Activated naive CD4-positive, alpha-beta T cell treated with anti-CD3 and anti-CD28 coated beads, Interleukin-2, amount 50 U/mL, for 16 hours (primary cell): ENCODE results near the gene CASTOR1.
A peak's percentile ranks its signal among the peaks of the same experiment; 100 is the strongest.

Experiments
- DNase-seq: peaks from one replicate; pipeline ENCODE4 v3.0.0-alpha.2; 2020

Gene CASTOR1

DNA sequence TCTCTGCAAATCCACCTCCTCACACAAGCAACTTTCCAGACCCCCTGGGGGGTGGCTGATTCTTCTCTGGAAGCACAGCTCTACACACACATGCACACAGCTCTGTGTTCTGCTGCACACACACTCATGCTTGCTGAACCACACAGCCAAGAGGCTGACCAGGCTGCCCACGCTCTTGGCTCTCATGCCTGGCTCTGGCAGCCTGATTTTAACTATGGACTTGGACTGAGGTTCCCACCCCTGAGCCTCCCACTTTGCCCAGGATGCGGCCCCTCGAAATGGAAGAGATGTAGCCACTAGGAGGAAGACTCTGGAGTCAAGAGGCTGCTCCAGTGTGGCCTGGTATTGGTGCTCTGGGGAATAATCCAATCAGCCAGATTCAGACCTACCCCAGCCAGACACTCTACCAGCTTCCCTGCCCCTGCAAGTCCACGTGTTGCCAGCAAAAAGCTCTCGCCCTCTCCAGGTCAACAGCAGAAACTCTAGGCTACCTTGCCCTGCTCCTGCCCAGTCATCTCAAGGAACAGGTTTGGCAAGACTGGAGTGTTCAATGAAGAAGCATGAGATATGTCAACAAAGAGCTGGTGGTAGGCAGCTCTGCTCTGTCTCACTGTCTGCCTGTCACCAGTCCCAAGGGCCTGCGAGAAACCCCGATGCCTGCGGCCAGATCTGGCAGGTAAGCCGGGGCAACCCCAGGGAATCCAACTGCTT lies 8.8 kb upstream of the CASTOR1 start:
- no peak for DNase-seq

DNA sequence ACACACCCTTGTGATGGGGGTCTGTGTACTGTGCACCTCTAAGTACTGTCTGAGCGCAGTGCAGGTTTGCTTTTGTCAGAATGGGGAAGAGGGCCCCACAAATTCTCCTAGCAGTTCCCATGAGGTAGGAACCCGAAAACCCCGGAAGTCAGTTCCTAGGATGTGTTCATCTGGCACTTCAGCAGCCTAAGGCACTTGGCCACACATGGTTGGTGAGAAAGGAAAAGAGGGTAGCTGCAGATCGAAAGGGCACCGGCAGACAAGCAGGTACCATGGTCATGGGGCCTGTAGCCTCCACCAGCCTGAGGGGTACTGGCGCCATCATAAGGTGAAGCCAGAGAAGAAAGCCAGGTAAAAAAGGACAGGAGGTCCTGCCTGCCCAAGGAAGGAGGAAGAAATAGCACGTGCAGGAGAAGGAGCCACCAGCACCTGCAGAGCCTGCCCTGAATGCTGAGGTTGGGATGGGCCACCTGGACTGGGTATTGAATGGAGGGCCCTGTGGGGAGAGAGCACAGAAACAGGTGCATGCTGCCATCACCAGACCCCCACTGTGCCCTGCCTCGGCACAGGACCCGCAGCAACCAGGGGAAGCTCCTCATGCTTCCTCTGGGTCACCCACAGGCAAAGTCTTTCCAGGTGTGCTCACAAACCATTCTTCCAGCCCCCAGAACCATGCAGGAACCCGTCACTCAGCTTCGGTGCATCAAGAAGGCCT lies 8.1 kb upstream of the CASTOR1 start:
- DNase-seq, result no peak

DNA sequence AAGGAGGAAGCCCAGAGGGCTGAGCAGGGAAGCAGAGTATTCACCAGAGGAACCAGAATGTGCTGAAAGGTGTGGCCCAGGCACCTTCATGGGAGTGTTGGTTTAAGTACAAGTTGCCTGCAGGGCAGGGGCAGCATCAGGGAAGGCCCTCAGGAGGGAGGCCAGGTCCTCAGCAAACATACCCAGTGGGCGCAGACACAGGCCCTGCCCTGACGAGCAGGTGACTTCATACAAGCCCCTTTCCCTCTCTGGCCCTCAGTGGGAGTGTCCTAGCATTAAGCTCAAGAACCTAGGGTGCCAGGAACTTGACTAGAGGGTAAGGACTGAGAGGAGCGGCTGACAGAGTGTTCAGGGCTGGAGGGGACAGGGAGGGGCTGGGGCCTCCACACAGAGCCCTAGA lies 7.5 kb upstream of the CASTOR1 start:
- no peak for DNase-seq

DNA sequence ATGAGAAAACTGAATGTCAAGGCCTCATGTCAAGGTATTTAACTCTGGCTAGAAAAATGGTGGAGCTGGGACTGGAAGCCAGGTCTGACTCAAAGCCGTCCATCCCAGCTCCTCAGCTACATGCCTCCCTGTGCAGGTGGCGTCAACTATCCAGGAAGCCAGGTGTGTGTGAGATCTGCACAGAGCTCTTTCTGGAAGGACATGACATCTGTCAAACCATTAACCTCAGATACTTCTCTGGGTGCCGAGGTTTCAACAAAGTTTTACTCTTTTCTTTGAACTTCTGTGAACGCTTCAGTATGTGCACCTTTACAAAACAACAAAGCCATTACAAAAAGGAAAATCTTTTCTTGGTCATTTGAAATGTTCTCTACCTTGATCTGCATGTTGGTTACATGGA lies 7.0 kb upstream of the CASTOR1 start:
- no peak for DNase-seq

DNA sequence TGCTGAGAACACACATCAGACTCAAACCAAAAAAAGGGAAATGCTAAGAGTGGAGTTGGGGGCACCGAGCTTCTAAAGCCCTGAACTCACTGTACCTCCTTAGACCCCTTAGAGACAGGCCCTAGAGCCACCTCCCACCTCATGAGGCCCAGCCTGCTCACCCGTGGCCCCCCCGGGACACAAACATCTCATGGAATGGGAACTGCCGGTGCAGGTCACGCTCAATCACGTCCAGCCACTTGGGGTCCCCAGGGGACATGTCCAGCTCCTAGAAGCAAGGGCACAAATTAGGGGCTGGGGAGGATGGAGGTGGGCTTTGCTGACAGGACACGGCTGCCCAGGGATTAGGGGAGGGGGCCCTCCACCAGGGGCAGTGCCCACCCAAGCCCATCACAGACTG lies 6.3 kb upstream of the CASTOR1 start:
- no peak for DNase-seq

DNA sequence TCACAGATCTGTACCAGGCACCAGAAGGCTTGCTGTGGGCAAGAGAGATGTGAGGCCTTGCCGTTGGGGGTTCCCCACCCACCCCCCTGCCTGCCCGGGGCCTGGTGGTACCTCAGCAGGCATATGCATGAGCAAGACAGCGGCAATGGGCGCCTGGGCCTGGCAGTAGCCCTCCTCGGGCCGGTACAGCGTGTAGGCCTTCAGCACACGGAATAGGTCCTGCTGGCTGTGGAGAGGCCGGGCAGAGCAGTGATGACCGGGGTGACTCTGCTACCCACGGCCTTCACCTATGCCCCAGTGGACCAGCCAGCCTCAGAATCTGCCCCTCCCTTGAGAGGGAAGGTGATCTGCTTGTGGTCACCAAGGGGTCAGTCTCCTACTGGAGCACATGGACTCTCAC lies 5.5 kb upstream of the CASTOR1 start:
- no peak for DNase-seq

DNA sequence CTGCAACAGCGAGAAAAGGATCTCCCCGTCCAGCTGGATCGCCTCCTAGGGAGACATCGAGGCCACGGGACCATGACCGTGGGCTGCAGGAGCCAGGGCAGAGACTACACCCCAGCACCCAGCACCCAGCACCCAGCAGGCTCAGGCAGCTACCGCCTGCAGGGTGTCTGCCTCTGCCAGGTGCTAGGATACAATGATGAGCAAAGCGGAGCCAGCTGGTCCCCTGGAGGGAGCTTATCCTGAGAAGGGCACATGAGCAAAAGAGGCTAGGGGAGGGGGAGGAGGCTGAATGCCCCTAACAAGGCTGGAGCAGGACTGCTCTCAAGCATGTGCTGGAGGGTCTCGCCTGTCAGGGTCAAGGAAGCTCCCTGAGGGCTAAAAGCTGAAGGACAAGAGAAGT lies 4.8 kb upstream of the CASTOR1 start:
- no peak for DNase-seq

DNA sequence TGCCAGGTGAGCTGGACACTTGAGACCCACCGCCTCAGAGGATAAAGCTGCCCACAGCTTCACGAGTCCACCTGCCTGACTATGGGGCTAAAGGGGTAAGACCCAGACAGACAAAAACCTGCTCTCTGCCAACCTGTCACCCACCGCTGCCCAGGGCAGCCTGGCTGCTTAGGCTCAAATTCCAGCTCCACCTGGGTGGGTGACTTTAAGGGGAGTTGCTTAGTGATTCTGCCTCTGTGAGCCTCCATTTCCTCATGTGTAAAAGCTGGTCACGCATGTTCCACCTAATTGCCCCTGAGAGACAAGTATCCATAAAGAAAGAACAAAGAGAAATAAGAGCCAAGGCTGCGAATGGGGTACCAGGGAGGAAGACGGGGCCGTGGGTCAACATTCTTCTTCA lies 3.7 kb upstream of the CASTOR1 start:
- DNase-seq, result no peak

DNA sequence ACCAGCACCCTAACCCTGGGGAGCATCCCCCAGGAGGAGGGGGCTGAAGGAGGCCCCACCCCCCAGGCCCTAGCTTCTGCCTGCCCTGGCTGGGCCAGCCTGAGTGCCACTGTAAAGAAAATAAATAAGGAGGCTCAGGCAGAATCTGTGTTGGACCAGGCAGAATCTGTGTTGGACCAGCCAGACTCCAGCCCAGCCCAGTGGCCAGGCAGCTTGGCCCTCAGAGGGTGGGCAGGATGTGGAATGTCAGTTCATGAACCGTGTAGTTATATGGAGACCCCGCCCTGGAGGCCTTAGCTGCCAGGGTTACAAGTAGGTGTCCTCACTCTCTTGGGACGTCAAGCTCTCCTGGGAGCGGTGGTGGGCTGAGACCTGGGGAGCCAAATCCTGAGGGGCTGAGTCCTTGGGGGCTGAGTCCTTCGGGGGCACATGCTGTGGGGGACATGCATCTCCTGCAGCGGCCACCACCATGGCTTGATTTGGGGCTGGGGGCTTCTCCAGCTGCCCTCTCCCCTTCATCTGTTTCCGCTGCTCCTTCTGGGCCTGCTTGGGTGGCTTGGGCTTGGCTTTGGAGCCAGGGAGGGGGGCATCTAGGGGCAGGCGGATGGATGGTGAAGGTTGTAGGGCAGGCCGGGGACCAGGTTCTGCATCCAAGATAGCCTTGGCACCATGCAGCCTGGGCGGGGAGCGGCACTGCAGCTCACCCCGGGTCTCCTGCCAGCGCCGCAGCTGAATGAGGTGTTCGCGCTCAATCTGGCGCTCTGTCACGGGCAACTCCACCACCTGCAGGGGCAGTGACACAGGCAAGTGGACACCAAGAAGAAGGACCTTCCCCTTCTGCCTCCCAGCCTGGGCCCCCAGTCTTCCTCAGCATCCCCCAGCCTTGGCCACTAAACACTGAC lies 3.0 kb upstream of the CASTOR1 start:
- no peak for DNase-seq

DNA sequence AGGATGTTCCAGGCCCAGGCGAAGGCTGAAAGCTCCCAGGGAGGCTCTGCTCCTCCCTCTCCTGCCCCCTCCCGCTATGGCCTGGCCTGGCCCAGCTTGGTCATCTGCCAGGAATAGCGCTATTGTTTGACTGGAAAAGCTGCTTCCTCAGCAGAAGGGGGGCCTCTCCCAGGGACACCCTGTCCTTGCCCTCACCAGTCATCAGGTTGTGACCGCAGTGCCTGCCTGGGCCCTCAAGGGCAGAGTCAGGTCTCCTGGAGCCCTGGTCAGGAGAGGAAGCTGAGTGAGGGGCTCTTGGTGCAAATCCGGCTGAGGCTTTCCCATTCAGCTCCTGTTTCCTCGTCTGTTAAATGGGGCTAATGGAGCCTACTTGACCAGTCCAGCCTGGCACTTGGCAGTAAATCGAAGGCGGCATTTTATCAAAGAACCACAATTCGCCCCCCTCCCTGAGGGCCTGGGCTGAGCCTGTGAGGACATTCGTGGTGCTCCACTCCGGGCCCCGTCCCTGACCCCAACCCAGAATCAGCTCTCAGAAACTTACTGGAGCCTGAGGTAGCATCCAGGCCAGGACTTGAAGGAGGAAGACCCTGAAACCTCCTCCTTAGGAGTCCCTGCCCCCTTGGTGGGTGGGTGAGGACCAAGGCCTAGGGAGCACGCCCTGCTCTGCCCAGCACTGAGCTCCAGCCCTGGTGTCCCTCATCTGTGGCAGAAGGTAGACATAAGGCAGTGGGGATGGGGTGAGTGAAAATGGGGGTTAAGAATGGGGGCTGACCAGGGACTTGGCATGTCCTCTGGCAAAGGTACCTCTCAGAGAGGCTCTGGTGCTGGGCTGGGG lies 2.0 kb upstream of the CASTOR1 start:
- DNase-seq, result no peak

DNA sequence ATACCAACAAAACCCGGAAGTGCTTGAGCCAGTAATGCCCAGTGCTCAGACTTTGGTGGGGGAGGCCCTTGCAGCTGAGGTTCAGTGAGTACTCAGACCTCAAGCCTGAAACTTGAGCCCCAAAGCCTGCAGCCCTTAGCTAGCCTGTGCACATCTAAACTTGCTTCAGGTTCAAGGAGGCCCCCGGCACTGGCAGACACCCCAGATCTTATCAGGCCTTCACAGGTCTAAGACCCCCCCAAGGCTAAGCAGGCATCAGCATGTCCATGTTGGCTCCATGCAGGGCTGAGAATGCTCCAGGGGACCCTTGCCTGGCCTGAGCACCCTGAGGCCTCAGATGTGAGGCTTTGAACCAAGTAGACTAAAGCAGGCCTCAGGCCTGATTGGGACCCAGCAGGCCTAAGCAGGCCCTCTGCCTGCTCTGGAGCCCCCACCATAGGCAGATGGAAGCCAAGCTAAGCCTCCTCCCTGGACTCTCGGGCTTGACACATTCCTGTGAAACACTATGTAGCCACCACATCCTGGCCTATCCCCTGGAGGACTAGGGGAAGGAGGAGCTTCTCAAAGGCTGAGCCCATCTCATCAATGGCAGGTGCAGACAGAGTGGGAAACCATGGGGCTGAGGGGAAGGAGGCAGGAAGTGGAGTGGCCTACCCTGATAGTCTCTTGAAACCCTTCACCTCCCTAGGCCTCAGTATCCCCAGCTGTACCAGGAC lies 1.2 kb upstream of the CASTOR1 start:
- no peak for DNase-seq

DNA sequence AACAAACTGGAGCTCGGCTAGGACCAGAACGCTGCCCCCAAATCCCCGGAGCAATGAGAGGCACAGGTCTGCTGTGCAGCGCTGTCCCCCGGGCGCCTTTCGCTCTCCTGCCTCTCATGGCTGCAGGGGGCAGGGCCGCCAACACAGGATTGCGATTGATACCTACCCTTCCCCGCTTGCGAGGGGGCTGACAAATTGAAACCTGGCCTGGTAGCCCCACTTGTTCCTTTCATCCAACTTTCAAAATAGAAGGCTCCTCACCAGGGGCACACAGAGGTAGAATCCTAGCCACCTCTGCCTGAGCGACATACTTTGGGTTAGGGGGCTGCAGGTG lies 642 bp upstream of the CASTOR1 start:
- DNase-seq, result no peak

DNA sequence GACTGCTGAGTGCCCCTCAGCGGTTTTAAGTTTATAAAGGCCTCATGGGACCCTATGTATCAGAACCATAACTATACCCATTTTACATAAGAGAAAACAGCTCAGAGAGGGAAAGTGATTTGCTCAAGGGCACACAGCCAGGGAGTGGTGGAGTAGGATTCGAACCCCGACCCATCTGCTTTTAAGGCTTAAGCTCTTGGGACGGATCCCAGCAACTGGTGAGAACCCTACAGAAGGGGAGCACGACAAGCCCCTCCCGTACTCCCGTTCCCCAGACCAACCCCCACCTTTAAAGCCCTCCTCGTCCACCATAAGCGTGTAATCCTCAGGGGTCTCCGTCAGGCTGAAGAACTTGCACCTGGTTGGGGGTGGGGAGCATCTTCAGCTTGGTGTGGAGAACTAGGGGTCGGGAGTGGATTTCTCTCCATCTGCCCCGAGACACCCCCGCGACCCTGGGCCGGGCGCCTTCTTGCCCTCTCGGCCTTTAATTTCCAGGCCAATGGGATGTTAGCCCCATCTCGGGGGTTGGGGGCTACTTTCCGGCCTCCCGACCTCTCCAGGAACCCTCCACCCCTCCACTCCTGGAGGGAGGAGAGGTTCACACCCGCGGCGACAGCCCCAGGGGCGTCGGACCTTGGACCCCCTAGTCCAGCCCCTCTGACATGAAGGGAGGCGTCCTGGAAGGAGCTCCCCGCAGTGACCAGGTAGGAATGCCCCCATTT lies 725 bp downstream of the CASTOR1 start:
- DNase-seq, result no peak

DNA sequence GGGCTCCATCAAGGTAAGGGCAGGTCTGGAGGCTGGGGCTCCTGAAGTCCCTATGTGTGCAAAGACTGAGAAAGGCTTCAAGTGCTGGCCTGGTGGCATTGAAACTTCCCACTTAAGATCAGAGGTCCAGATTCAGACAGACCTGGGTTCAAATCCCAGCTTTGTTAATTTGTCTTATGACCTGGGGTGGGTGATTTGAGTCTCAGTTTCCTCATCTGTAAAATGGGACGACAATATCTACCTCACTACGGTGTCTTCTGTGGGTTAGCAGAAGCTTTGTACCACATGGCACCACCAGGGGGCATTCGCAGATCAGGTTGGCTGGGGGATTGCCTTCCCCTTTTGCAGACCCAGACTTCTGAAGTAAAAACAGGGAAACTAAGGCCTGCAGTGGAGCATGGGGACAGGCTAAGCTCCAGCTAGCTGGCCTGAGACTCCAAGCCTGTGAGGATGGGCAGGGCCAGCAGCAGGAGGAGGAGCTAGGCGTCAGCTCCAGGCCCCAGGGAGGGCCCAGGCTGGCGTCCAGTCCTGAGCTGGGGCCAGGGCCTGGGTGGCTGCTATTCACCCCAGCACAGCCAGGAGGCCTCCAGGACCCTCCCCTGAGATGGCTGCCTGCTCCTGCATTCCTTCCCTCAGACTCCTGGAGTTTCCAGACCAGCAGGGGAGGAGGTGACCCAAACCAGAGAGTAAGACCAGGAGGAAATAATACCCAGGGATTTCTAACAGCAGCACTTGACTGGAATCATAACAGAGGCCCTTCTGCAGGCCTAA lies 1.5 kb downstream of the CASTOR1 start:
- peak; percentile 91 for DNase-seq

DNA sequence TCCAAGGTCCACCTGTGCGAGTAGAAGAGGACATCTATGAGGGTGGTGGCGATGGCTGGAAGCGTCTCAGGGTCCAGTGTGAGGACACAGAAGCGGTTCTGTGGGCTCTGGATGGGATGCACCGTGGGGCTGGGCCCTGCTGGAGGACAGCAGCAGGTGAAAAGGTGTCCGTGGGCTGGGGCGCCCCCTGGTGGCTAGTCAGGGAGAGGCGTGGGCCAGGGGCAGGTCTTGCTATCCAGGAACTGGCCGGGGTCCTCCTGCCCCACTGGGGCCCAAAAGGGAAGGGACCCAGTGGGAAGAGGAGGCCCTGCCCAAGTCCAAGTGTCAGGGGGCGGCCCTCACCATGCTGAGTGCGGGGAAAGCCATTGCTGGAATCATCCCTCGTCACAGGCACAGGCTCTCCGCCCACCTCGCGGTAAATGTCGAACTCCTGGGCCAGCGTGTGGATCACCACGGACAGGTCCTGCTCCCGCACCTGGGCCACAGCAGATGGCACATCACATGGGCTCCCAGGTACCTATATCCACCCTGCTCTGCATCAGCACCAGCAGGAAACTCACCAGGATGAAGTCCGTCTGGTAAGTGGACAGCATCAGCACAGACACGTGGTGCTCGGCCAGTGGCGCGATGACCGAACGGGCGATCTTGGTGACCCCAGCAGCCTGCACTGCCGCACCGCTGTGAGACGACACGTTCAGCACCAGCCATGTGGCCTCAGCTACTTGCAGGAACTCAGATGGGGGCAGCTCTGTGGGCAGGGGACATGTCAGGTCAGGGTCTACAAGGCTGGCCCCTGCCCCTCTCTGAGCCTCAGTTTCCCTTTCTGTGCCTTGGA lies 2.3 kb downstream of the CASTOR1 start:
- peak; percentile 87 for DNase-seq

DNA sequence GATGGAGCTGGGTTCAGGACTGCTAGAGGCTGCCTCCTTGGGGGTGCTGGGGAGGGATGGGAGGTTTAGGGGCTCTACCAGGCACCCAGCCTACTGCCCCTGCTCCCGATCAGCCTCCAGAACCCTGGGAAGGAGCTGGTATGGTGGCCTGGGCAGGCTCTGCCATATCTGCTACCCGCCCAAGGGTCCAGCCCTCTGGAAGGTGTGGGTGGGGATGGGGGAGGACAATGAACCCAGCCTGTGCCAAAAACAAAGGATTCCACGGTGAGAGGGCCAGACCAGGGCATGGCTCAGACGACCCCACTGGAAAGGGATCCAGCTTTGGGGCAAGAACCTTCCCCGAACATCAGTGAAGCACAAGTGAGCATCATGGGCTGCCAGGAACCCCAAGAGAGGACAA lies 3.0 kb downstream of the CASTOR1 start:
- DNase-seq, result no peak

DNA sequence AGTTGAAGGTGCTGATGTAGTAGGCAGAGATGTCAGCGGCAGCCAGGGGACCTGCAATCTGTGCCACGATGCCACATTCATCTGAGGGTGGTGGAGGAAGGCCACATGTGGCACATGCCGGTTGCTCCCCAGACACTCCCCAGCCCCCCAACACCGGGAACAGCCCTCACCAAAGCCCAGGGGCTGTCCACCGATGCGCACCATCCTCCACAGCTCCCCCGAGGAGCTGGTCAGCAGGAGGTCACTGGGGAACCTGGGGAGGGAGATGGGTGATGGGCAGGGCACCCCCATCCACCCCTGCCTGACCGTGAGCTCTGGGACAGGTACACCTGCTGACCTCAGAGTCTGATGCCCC lies 3.5 kb downstream of the CASTOR1 start:
- DNase-seq, result no peak

DNA sequence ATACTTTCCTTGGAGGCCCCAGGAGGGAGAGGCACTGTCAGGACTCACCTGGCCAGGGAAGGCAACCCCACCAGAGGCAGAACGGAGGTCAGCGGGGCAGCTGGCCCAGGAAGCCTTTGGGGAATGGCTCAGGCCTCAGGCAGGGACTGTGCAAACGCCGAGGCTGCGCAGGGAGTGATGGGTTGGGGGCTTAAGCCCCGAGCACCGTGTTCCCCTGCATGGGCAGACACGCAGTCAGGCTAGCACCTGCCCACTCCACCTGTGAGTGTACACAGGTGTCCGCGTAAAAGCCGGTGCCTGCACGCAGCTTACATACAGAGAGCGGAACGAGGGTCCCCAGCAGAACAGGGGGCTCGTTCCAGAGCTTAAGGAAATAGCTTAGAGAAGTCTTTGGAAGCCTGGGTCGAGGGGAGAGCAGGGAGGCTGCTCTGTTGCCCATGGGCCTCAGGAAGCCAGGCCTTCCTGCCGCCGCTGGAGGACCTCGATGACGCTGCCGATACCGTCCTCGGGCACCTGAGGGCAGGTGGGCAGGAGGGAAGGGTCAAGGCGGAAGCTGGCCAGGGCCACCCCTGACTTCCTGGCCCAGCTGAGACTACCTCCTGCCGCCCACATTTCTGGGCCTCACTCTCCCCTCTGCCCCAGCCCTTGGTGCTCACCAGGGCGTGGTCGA lies 4.0 kb downstream of the CASTOR1 start:
- no peak for DNase-seq

DNA sequence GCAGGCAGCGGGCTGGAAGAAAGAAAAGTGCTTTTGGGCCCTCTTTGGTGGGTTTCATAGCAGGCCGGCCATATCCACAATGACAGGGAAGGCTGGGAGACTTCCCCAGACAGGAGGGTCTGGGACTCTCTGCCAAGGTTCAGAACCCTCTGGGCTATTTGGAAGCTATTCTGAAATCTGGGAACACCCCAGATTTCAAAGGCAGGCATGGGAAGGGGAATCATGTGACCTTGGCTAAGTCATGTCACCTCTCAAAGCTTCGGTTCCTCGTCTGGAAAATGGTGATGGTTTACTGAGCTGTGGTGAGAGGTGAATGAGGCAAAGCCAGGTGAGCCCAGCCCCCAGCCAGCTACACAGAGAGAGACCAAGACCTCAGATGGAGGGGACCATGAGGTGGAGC lies 4.6 kb downstream of the CASTOR1 start:
- no peak for DNase-seq
